GM18861 (cell line): ENCODE measurements around the gene ADAMTS17.

Experiments used
- ATAC-seq: cut with Tn5 transposase; IDR thresholded peaks from one replicate; pipeline ENCODE4 v1.9.1; 2021; ENCODE audit not compliant: unreplicated experiment

Gene ADAMTS17

DNA sequence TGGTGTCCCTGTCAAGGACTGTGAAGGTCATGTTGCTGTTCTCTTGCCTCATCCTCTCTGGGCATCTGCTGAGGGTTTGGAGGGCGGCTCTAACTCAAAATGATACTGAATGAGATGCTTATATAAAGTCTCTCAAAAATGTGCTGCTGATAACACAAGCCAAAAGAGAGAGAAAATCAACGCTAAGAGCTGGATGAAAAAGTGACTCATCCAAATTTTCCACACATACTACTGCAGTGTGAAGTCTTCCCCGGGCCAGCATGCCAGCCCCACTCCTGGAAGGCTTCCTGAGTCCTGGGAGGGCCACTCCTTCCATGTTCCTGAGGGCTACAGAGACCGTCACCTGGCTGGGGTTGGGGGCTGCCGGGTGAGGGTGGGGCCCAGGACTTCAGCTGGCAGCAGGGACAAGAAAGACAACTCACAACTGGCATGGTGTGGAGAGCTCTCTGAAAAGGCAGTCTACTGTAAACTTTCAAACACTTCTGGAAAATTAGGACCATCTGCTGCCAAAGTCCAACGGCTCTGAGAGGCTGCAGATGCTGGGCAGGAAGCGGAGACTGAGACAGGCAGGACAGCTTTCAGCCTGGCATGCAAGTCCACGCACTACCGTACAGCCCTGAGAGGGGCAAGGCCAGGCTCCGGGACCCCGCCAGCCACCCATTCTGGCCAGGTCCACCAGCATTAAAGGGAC, 200.3 kb downstream of the ADAMTS17 start:
- no peak for ATAC-seq

GRCh38 chr15:100140527-100141308, 201.1 kb downstream of the ADAMTS17 start:
- ATAC-seq = no peak

DNA sequence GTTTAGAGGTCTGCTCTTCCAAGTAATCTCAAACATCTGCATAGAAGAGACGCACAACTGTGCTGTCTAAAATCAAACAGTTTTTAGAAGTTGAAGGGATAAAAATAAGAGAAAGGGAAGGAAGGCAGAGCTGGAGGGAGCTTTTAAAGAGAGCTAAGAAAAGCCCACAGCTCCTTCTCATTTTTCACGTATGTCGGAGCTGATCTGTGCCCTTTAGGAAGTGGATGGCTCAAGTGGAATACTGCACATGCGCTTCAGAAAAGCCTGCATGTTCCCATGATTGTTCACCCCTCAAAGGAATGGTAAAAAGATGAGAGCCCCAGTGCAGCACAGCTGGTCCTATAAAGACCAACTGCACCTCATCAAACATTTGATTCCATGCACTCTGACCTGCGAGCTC, 207.2 kb downstream of the ADAMTS17 start:
- no peak for ATAC-seq

GRCh38 chr15:100134089-100134583, 207.6 kb downstream of the ADAMTS17 start:
- no peak for ATAC-seq

DNA sequence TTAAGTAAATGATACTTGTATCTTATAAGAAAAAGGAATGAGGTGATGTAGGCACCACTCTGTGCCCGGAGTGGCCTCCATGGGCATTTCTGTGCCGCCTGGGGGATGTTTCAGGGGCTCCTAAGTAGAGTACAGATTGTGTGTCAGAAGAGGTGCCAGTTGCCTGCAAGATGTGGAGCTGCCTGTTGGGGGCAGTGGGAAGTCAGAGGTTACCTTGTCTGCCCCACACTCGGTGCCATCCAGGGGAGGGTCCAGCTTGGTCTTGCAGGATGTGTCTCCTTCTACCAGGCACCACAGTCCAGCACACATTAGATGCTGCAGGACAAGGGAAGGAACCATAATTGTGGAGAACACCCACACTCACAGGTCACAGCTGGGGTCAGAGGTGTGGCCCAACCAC, 208.8 kb downstream of the ADAMTS17 start:
- no peak for ATAC-seq

GRCh38 chr15:100132309-100132708, 209.5 kb downstream of the ADAMTS17 start:
- no peak for ATAC-seq

GRCh38 chr15:100131321-100132224, 210.2 kb downstream of the ADAMTS17 start:
- ATAC-seq = no peak

DNA sequence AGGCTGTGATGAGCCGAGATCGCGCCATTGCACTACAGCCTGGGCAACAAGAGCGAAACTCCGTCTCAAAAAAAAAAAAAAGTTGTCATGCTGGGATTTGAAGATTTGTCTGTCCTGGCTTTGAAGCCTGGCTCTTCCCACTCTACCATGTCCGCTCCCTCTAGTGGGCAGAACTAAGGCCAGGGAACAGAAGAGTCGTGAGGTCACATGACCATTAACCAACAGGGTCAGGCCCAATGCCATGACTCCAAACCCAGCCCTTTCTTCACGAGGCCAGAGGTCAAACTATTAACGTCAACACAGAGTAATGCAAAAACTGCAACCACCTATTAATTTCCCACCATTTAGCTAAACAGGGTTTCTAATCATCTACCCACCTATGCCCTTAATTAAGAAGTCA, 212.1 kb downstream of the ADAMTS17 start:
- ATAC-seq = no peak

GRCh38 chr15:100125401-100126191, 216.2 kb downstream of the ADAMTS17 start:
- ATAC-seq = no peak

- no peak for ATAC-seq
Measured at GRCh38 chr15:100124936-100125335, 216.8 kb downstream of the ADAMTS17 start.

DNA sequence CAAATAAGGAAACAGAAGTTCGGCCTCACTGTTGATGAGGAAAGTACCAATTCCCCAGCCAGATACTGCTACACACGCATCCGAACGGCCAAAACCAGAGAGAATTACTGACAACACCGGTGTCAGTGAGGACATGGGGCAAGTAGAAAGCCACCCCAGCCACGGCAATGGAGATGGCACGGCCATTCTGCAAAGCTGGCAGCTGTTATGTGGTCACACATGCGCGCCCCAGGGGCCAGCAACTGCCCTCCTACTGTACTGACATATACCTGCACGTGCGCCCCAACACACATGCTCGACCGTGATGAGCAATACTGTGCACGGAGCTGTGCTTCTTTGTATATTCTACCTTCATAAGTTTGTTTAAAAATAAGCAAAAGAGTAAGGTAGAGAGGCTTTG, 217.4 kb downstream of the ADAMTS17 start:
- ATAC-seq = no peak

GRCh38 chr15:100123611-100124010, 218.2 kb downstream of the ADAMTS17 start:
- no peak for ATAC-seq

GRCh38 chr15:100121285-100121684, 220.5 kb downstream of the ADAMTS17 start:
- ATAC-seq = no peak

- no peak for ATAC-seq
Measured at GRCh38 chr15:100120111-100120510, 221.7 kb downstream of the ADAMTS17 start.

DNA sequence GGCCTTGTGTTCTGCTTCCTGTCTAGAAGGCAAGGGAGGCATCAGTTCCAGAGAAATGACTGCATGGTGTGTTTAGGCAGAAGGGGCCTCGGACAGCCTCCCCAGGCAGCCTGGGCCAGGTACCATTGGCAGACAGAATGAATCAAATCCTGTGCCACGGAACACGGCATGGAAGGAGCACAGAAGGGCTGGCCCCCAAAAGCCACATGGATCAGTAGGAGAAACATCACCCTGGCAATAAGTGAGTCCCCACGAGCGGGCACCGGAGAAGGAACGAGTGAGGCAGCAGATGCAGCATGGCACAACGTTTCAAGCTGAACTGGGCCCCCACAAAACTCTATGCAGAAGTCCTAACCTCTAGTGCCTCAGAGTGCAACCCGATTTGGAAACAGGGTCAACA, 223.2 kb downstream of the ADAMTS17 start:
- no peak for ATAC-seq

DNA sequence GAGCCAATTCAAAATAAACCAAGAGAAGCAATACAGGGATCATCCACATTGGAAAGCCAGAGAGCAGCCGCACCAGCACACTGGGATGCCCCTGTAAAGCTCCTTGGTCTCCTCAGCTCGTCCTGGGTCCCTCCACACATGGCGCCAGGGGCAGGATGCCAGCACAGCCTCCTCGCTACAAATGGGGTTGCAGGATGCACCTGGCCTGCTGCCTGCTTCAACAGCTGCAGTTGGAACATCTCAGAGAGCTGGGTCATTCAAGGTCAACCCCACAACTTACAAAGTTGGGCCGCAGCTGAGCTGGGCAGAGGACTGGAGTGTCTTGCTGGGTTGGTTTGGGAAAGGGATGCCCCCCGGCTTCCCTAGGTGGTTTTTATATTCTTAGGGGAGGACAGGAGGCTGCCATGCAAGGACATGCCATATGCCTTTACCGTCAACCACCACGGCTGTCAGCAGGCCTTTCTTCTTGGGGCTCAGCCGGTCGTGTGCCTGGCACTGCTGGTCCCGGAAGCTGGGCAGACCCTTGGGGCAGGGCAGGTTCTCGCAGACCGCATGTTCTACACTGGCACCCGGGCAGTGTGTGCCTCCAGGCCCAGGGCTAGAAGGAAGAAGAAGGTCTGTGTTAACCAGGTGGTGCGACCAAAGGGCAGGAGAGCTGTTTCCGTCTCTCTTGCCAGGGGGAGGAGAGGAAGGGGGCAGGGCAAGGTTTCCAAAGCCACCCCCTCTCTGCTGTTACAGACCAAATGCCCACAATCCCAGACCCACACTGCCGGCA, 225.2 kb downstream of the ADAMTS17 start:
- no peak for ATAC-seq

DNA sequence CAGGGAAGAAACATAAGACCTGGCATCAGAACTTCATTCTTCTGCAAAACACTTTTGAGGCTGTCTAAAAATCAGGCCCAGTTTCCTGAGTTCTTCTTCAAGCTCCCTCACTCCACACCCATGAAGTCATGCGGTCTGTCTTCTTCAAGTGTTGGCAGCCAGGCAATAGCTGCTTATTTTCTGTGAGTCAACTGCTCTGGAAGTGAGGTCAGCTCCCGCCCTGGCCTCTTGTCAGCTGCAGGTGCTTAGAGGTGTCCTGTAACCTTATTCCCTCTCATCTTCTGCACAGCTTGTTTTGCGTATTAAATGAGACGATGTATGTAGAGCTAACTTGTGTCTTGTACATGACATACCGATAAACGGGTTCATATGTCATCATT, 226.1 kb downstream of the ADAMTS17 start:
- ATAC-seq = no peak

DNA sequence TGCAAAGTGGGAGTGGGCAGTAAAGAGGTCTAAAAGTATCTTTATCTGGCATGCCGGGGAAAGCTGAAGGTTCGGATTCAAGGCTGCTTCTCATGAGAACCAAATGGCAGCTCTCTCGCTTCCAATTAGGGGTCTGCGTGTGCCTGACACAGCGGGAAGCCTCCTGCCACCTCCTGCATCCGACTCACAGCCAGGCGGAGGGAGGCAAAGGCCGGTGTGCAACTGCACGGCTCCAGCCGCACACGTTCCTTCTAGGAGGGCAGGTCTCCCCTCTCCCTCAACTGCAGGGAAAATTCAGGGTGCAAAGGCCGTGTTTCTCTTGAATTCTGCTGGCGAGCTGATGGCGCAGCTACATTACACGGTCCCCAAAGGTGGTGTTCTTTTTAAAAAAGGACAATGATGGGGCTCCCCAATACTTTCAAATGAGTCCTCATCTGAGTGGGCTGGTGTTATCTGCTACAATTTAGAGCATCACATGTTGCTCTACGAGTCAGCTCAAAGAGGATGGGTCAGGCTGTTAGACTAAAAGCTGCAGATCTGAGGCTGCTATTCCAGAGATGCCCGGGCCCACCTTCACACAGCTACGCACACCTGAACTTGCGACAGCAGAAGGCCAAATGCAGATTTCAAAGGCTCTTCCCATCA, 226.6 kb downstream of the ADAMTS17 start:
- no peak for ATAC-seq

DNA sequence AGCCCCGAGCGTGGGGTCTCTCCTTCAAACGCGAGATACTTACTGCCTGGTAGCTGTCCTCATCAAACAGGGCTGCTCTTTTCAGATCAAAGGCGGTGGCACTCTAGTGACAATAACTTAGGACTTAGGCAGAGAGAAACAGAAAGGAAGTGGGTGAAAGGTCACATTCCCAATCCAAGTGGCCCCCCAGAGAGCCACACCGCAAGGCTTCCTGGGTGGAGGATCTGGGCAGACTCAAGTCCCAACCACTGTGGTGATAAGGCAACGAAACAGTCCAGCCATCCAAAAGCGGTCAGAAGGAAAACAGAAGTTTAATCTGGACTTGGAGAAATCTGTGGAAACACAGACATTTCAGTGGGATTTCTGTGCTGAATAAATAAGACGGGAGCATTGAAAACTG, 227.2 kb downstream of the ADAMTS17 start:
- ATAC-seq = no peak
